Fibroblast of lung (primary cell): ENCODE measurements around the gene DUSP9. TPM values are rescaled to one million over a fixed set of nuclear protein-coding genes. Genes with fewer than 3 reads are reported as not detected.

Experiments
- DNase-seq, 2 donors: peaks; one replicate each; pipeline versions ENCODE4 v3.0.0 to v3.0.0-alpha.2; 2010; ENCODE audit warnings: low read depth in 2 of 2
- H2AFZ ChIP-seq: 2 replicates; pipeline ENCODE4 v1.5.1; 2012; ENCODE audit warnings: low read length, control low read depth, inconsistent platforms
- H3K27ac ChIP-seq: 2 replicates; pipeline ENCODE4 v1.5.1; 2011; ENCODE audit warnings: low read length, control low read depth; ENCODE audit not compliant: insufficient read depth
- H3K27me3 ChIP-seq: 2 replicates; pipeline ENCODE4 v1.5.1; 2011; ENCODE audit warnings: mild to moderate bottlenecking, low read length; ENCODE audit not compliant: control insufficient read depth, insufficient read depth
- H3K36me3 ChIP-seq: 2 replicates; pipeline ENCODE4 v1.5.1; 2011; ENCODE audit warnings: low read length; ENCODE audit not compliant: control insufficient read depth, insufficient read depth
- H3K4me1 ChIP-seq: 2 replicates; pipeline ENCODE4 v1.5.1; 2011; ENCODE audit warnings: low read length; ENCODE audit not compliant: control insufficient read depth, insufficient read depth; ENCODE audit errors: extremely low read depth
- H3K4me2 ChIP-seq: 2 replicates; pipeline ENCODE4 v1.5.1; 2011; ENCODE audit warnings: low read length, control low read depth; ENCODE audit not compliant: insufficient read depth; ENCODE audit errors: extremely low read depth
- H3K4me3 ChIP-seq, 4 experiments: fragments of 200-600 bp in 1 of 4; sonication (generic) in 1 of 4; replicated peaks in 1 of 4; 2 replicates each; pipeline ENCODE4 v1.5.1; 2011 to 2016; ENCODE audit warnings: low read length in 4 of 4, low read depth in 3 of 4, mild to moderate bottlenecking in 3 of 4, control low read depth in 2 of 4, inconsistent platforms in 1 of 4, mixed read lengths in 1 of 4; ENCODE audit not compliant: insufficient read depth in 1 of 4; ENCODE audit errors: control extremely low read depth in 1 of 4
- H3K79me2 ChIP-seq: 2 replicates; pipeline ENCODE4 v1.5.1; 2012; ENCODE audit warnings: mild to moderate bottlenecking, low read length, inconsistent platforms; ENCODE audit not compliant: control insufficient read depth, insufficient read depth
- H3K9ac ChIP-seq: 2 replicates; pipeline ENCODE4 v1.5.1; 2011; ENCODE audit warnings: mild to moderate bottlenecking, low read length, control low read depth; ENCODE audit not compliant: insufficient read depth
- H3K9me3 ChIP-seq: 2 replicates; pipeline ENCODE4 v1.5.1; 2012; ENCODE audit warnings: low read depth, low read length; ENCODE audit not compliant: control insufficient read depth, insufficient read depth
- H4K20me1 ChIP-seq: 2 replicates; pipeline ENCODE4 v1.5.1; 2011; ENCODE audit warnings: low read length; ENCODE audit not compliant: control insufficient read depth, insufficient read depth; ENCODE audit errors: extremely low read depth
- CTCF ChIP-seq, 2 donors: IDR thresholded peaks in 1 of 2; conservative IDR thresholded peaks in 1 of 2; 1 replicate in 1 of 2; 2 replicates in 1 of 2; pipeline ENCODE4 v1.5.1; 2011 to 2012; ENCODE audit warnings: low read length in 2 of 2, control low read depth in 1 of 2, inconsistent platforms in 1 of 2, low read depth in 1 of 2, mild to moderate bottlenecking in 1 of 2
- EZH2 ChIP-seq: IDR thresholded peaks from 2 replicates; pipeline ENCODE4 v1.5.1; 2012; ENCODE audit warnings: low read length, control low read depth, mild to moderate bottlenecking; ENCODE audit errors: missing control alignments
- polyA plus RNA-seq, 2 donors: library from polyadenylated mRNA; depleted of rRNA in 1 of 2; stranded (reverse) in 1 of 2; unstranded in 1 of 2; fragments of >200 nt; gene quantifications; 2 replicates each; pipeline ENCODE4 v1.2.1, GENCODE V29; 2011 to 2012; ENCODE audit warnings: missing spikeins in 1 of 2
- total RNA-seq: library from RNA; depleted of rRNA; stranded (reverse); fragments of >200 nt; gene quantifications from 2 replicates; pipeline ENCODE4 v1.2.1, GENCODE V29; 2014

Gene DUSP9
- total and polyA plus RNA-seq, 2 donors (not counting 1 experiment from before 2014, with no cell fraction given) = not detected

- no peak for DNase-seq
- no peaks in the 10 kb centered on the region for H3K9me3 ChIP-seq
- no peaks in the 10 kb centered on the region for H3K36me3 ChIP-seq
- H3K79me2 ChIP-seq = no peaks in the 10 kb centered on the region
- H2AFZ ChIP-seq = no peak overlapping the region
- no peaks in the 10 kb centered on the region for H3K4me1 ChIP-seq
- no peak overlapping the region for H3K4me3 ChIP-seq
- H3K27ac ChIP-seq = no peak overlapping the region
- TF ChIP-seq CTCF (conservative IDR thresholded peaks at IDR 0.05 in 1 of 2, IDR thresholded peaks at IDR 0.05 in 1 of 2; ENCODE audit: low read depth in 1 of 2, low read length in 2 of 2) (no peak), EZH2 (no peak)
- no peak overlapping the region for H3K9ac ChIP-seq
- no peak overlapping the region for H3K4me2 ChIP-seq
- H3K27me3 ChIP-seq = no peaks in the 10 kb centered on the region
- H4K20me1 ChIP-seq = no peaks in the 10 kb centered on the region
These were observed 18.3 kb upstream of the DUSP9 start for GRCh38 chrX:153628665-153629064.

- Histone ChIP-seq H4K20me1 (no peaks in the 10 kb centered on the region), H3K79me2 (no peaks in the 10 kb centered on the region), H3K4me1 (no peaks in the 10 kb centered on the region), H3K4me2 (no peak overlapping the region), H3K9ac (no peak overlapping the region), H3K36me3 (no peaks in the 10 kb centered on the region), H2AFZ (no peak overlapping the region), H3K27me3 (peaks cover 2% of the 10 kb centered on the region), H3K27ac (no peak overlapping the region), H3K4me3 (no peak overlapping the region), H3K9me3 (no peaks in the 10 kb centered on the region)
- TF ChIP-seq CTCF (conservative IDR thresholded peaks at IDR 0.05 in 1 of 2, IDR thresholded peaks at IDR 0.05 in 1 of 2; ENCODE audit: low read depth in 1 of 2, low read length in 2 of 2) = no peak
- no peak for TF ChIP-seq EZH2
- no peak for DNase-seq
These were observed 15.7 kb upstream of the DUSP9 start for GRCh38 chrX:153631346-153631745.

GRCh38 chrX:153631907-153632594 is 15.0 kb upstream of the DUSP9 start:
- H4K20me1 ChIP-seq = no peaks in the 10 kb centered on the region
- no peak for DNase-seq
- no peak overlapping the region for H3K4me3 ChIP-seq
- H3K27me3 ChIP-seq = peaks cover 2% of the 10 kb centered on the region
- no peaks in the 10 kb centered on the region for H3K79me2 ChIP-seq
- H3K9me3 ChIP-seq = no peaks in the 10 kb centered on the region
- no peak overlapping the region for H2AFZ ChIP-seq
- H3K27ac ChIP-seq = no peak overlapping the region
- H3K4me1 ChIP-seq = no peaks in the 10 kb centered on the region
- no peak overlapping the region for H3K4me2 ChIP-seq
- TF ChIP-seq EZH2 (no peak), CTCF (conservative IDR thresholded peaks at IDR 0.05 in 1 of 2, IDR thresholded peaks at IDR 0.05 in 1 of 2; ENCODE audit: low read depth in 1 of 2, low read length in 2 of 2) (no peak)
- H3K36me3 ChIP-seq = no peaks in the 10 kb centered on the region
- H3K9ac ChIP-seq = no peak overlapping the region
